HG02981 (cell line): ENCODE data around the gene PLPPR3.

Source experiments
- ATAC-seq: cut with Tn5 transposase; IDR thresholded peaks from one replicate; pipeline ENCODE4 v1.9.1; 2021; ENCODE audit warnings: mild to moderate bottlenecking, moderate library complexity; ENCODE audit not compliant: unreplicated experiment

The PLPPR3 gene, protein sequence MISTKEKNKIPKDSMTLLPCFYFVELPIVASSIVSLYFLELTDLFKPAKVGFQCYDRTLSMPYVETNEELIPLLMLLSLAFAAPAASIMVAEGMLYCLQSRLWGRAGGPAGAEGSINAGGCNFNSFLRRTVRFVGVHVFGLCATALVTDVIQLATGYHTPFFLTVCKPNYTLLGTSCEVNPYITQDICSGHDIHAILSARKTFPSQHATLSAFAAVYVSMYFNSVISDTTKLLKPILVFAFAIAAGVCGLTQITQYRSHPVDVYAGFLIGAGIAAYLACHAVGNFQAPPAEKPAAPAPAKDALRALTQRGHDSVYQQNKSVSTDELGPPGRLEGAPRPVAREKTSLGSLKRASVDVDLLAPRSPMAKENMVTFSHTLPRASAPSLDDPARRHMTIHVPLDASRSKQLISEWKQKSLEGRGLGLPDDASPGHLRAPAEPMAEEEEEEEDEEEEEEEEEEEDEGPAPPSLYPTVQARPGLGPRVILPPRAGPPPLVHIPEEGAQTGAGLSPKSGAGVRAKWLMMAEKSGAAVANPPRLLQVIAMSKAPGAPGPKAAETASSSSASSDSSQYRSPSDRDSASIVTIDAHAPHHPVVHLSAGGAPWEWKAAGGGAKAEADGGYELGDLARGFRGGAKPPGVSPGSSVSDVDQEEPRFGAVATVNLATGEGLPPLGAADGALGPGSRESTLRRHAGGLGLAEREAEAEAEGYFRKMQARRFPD

GRCh38 chr19:821825-822503 lies at the start of gene PLPPR3:
Gene PLPPR3, minus strand, starts transcription at chr19:821955. Its CDS starts 396 bp downstream, at chr19:821559.
- no peak for ATAC-seq

DNA sequence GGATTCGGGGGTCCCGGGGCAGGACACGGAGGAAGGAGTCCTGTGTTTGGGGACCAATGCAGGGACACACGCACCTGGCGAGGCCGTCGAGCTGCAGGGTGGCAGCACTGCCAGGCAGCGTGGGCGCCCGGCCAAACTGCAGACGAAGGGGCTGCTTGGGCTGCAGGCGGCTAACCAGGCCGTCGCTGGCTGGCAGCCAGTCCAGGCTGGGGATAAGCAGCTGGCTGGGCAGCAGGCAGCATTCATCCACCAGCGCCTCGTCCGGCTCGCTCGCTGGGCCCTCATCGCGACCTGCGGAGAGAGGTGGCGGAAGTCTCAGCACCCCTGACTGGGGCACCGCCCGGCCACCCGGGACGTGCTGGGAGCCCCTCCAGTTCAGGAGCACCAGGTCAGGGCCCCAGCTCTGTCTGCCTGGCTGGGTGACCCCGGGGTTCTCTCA lies 49.2 kb upstream of the PLPPR3 start:
- ATAC-seq = no peak

DNA sequence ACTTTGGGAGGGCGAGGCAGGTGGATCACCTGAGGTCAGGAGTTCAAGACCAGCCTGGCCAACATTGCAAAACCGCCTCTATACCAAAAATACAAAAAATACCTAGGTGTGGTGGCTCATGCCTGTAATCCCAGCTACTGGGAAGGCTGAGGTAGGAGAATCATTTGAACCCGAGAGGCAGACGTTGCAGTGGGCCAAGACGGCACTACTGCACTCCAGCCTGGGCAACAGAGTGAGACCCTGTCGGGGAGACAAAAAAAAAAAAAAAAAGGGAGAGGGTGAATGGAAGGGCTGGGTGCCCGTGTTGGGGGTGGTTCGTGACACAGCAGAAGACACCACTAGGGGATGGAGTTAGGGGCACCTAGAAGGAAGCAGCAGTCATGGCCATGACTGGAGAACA lies 48.6 kb upstream of the PLPPR3 start:
- ATAC-seq = no peak

DNA sequence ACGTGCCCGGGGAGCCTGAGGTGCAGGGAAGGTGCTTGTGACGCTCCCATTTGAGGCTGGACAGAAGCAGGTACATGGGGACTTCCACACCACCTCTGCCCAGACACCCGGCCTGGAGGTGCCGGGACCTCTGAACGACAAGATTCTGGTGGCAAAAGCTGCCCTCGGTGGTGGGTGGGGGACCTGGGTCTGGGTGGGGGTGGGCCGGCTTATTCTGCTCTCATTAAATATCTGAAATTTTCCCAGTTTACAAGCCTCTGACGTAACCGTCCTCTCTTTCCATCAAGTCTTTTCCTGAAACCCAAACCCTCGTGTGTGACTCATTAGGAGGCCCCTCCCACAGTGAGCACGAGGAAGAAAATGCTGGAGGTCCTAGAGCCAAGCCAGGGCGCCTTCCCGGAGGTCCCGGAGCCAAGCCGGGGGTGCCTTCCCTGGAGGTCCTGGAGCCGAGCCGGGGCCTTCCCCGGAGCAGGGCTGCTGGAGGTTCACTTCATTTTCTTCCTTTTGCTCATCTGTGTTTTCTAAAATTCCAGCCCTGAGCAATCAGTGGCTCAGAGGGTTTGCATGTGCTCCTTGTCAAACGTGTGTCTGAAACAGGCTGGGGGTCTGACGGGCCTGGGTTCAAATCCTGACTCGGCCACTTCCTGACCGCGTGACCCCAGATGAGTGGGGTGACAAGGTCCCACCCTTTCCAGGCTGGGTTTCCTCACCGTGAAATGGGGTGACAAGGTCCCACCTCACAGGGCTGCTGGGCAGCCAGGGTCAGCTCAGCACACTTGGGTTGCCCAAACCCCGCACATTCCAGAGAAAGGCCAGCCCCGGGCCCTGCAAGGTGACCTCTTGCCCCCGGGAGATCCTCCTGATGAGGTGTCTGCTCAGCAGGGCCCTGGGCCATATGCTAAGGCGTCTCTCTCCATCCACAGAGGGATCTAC lies 47.8 kb upstream of the PLPPR3 start:
- ATAC-seq = no peak

DNA sequence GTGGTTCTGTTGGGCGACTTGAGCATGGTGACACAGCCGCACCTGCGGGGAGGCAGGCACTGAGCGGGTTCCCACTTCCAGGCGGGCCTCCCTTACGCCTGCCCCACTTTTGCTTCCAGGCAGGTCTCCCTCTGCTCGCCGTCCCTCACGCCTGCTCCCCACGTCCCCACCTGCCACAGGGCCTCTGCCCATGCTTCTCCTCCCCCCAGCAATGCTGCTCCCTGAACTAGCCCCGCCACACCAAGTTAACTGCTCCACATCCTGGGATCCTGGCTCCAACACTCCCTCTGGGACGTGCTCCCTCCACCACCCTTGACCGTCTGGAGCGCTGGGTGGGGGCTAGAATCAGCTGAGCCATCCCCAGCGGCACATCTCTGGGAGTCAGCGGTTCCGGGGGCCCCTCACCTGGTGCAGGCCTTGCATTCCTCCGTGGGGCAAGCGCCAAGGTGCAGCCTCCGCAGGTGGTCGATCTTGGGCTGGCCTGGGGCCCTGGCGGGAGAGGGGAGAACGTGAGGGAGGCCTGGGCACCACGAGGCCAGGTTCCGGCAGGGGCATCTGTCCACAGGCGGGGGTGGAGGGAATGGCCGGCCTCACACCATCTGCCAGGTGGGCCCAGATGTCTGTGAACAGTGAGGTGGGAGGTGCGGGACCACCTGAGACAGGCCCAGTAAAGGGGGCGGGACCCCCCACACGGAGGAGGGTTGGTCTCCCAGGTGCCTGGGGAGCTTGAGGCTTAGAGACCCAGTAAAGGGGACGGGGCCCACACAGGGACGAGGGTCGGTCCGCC lies 46.9 kb upstream of the PLPPR3 start:
- no peak for ATAC-seq

- ATAC-seq = no peak
Observed at GRCh38 chr19:867855-868457, 46.2 kb upstream of the PLPPR3 start.

- no peak for ATAC-seq
Observed at GRCh38 chr19:867301-867793, 45.6 kb upstream of the PLPPR3 start.

- no peak for ATAC-seq
Observed at GRCh38 chr19:866769-867300, 45.1 kb upstream of the PLPPR3 start.

DNA sequence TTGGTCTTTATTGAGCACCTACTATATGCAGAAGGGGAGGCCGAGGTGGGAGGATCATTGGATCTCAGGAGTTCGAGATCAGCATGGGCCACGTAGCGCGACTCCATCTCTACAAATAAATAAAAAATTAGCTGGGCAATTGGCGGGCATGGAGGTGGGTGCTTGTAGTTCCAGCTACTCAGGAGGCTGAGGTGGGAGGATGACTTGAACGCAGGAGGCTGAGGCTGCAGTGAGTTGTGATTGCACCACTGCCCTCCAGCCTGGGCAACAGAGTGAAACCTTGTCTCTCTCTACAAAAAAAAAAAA lies 41.5 kb upstream of the PLPPR3 start:
- no peak for ATAC-seq

- ATAC-seq = no peak
Observed at GRCh38 chr19:862581-863314, 41.0 kb upstream of the PLPPR3 start.

- no peak for ATAC-seq
Observed at GRCh38 chr19:861756-862580, 40.2 kb upstream of the PLPPR3 start.

DNA sequence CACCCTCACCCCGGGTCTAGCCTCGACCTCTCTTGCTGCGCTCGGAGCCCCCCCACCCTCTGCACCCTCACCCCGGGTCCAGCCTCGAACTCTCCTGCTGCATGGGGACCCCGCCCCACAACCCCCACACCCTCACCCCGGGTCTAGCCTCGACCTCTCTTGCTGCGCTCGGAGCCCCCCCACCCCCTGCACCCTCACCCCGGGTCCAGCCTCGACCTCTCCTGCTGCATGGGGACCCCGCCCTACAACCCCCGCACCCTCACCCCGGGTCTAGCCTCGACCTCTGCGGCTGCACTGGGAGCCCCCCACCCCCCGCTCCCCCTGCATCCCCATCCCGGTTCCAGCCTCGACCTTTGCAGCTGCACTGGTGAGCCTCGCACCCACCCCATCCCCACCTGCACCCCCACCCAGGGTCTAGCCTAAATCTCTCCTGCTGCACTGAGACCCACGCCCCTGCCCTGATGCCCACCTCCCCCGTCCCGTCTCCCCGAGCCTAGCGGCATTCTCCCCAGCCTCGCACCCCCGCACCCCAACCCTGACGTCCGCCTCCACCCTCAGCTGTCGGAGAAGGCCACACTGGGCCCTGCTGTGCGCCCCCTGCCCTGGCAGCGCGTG lies 39.5 kb upstream of the PLPPR3 start:
- ATAC-seq = no peak

- no peak for ATAC-seq
Observed at GRCh38 chr19:858868-859843, 37.4 kb upstream of the PLPPR3 start, which contains the start of gene CFD. Gene CFD, plus strand, starts transcription at chr19:859664. Its CDS starts 26 bp downstream, at chr19:859690.

- ATAC-seq = no peak
Observed at GRCh38 chr19:858284-858683, 36.5 kb upstream of the PLPPR3 start.

- ATAC-seq = no peak
Observed at GRCh38 chr19:855566-856120, 33.9 kb upstream of the PLPPR3 start.

GRCh38 chr19:855142-855541 lies 33.4 kb upstream of the PLPPR3 start:
- no peak for ATAC-seq
